Measurements from ENCODE around the gene QTRT2.

QTRT2 gene

DNA sequence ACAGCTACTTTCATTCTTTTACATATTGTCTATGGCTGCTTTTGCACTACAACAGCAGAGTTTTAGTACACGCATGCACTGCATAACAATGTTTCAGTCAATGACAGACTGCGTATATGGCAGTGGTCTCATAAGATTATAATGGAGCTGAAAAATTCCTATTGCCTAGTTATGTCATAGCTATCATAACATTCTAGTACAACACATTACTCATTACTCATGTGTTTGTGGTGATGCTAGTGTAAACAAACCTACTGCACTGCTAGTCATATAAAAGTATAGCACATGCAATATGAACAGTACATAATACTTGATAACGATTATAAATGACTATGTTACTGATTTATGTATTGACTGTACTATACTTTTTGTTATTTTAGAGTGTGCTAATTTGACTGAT is 47.9 kb downstream of the QTRT2 start:
- H3K9me3 ChIP-seq (ENCODE audit: low read length): no peaks in the 10 kb centered on the region
- H3K27me3 ChIP-seq (ENCODE audit: control insufficient read depth in 1 of 2, insufficient read depth in 2 of 2, low read length in 2 of 2): no peaks in the 10 kb centered on the region
- no peak overlapping the region for H3K9ac ChIP-seq (ENCODE audit: low read length)
- H3K4me3 ChIP-seq (ENCODE audit: low read depth in 1 of 2, low read length in 2 of 2): no peak overlapping the region
- H3K4me1 ChIP-seq (ENCODE audit: insufficient read depth, low read length): no peaks in the 10 kb centered on the region
- no peak overlapping the region for H3K27ac ChIP-seq (ENCODE audit: low read depth, low read length)
- H3K36me3 ChIP-seq (ENCODE audit: insufficient read depth, low read length): no peaks in the 10 kb centered on the region

DNA sequence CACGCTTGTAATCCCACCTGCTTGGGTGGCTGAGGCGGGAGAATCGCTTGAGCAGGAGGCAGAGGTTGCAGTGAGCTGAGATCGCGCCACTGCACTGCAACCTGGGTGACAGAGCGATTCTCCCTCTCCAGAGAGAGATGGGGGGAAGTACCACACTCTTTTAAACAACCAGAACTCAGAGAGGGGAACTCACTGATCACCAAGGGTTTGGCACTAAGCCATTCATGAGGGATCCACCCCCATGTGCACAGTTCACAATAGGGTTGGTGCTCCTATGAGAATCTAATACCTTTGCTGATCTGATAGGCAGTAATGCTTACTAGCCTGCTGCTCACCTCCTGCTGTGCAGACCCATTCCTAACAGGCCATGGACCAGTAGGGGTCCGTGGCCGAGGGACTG is 51.6 kb downstream of the QTRT2 start:
- Histone ChIP-seq H3K36me3 (ENCODE audit: insufficient read depth, low read length) (no peaks in the 10 kb centered on the region), H3K4me1 (ENCODE audit: insufficient read depth, low read length) (no peaks in the 10 kb centered on the region), H3K27me3 (ENCODE audit: control insufficient read depth in 1 of 2, insufficient read depth in 2 of 2, low read length in 2 of 2) (no peaks in the 10 kb centered on the region), H3K4me3 (ENCODE audit: low read depth in 1 of 2, low read length in 2 of 2) (no peak overlapping the region), H3K9ac (ENCODE audit: low read length) (no peak overlapping the region), H3K27ac (ENCODE audit: low read depth, low read length) (no peak overlapping the region), H3K9me3 (ENCODE audit: low read length) (no peaks in the 10 kb centered on the region)

DNA sequence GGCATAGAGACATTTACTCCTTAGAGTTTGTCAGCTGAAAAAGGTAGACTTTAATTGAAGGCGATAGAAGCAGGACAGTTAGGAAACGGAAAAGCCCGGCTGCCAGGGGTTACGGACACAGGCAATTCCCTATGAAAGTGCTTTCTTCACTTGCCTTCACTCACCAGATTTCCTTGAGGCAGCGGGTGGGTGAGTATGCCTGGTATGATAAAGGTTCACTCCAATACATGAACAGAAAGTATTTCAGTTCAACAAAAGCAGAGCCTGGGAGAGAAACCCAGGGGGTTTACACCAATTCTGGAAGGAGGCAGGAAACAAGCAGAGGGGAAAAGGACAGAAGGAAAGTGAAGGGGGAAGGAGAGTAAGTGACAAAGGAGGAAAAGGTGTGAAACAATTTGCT is 53.9 kb downstream of the QTRT2 start:
- no peaks in the 10 kb centered on the region for H3K9me3 ChIP-seq (ENCODE audit: low read length)
- H3K9ac ChIP-seq (ENCODE audit: low read length): no peak overlapping the region
- no peak overlapping the region for H3K27ac ChIP-seq (ENCODE audit: low read depth, low read length)
- H3K4me1 ChIP-seq (ENCODE audit: insufficient read depth, low read length): no peaks in the 10 kb centered on the region
- no peaks in the 10 kb centered on the region for H3K36me3 ChIP-seq (ENCODE audit: insufficient read depth, low read length)
- no peak overlapping the region for H3K4me3 ChIP-seq (ENCODE audit: low read depth in 1 of 2, low read length in 2 of 2)
- no peaks in the 10 kb centered on the region for H3K27me3 ChIP-seq (ENCODE audit: control insufficient read depth in 1 of 2, insufficient read depth in 2 of 2, low read length in 2 of 2)

DNA sequence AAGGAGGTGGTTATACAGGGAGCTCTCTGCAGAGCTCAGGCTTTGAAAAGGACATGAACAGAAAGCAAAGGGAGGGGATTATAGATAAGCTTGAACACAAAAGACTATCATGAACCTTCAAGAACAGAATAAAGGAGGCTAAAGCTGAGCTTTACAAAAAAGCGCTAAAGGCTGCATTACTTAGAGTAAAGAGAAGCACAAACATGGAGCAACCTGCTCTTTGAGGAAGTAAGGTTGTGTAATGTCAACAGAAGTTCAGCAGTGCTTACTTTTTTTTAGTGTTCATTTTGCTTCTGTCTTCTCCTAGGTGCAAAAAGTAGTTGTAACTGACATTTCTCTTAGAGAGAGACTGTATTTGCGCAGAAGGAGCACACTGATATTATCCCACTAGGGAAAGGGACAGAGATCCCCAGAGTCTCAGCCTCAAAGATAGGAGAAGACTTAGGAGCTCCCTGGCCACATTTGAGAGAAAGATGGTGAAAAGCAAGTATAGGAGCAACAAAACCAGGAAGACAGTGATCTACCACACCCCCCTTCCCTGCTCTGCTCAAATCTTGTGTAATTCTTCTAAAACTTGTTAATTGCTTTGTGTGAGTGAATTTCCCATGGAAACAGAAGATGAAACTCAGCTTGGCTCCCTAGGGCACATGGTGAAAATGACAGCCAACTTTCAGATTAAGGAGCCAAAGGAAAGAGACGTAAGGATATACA is 54.7 kb downstream of the QTRT2 start:
- no peak overlapping the region for H3K9ac ChIP-seq (ENCODE audit: low read length)
- H3K27ac ChIP-seq (ENCODE audit: low read depth, low read length): no peak overlapping the region
- no peaks in the 10 kb centered on the region for H3K27me3 ChIP-seq (ENCODE audit: control insufficient read depth in 1 of 2, insufficient read depth in 2 of 2, low read length in 2 of 2)
- H3K36me3 ChIP-seq (ENCODE audit: insufficient read depth, low read length): no peaks in the 10 kb centered on the region
- no peaks in the 10 kb centered on the region for H3K9me3 ChIP-seq (ENCODE audit: low read length)
- H3K4me1 ChIP-seq (ENCODE audit: insufficient read depth, low read length): no peaks in the 10 kb centered on the region
- no peak overlapping the region for H3K4me3 ChIP-seq (ENCODE audit: low read depth in 1 of 2, low read length in 2 of 2)

DNA sequence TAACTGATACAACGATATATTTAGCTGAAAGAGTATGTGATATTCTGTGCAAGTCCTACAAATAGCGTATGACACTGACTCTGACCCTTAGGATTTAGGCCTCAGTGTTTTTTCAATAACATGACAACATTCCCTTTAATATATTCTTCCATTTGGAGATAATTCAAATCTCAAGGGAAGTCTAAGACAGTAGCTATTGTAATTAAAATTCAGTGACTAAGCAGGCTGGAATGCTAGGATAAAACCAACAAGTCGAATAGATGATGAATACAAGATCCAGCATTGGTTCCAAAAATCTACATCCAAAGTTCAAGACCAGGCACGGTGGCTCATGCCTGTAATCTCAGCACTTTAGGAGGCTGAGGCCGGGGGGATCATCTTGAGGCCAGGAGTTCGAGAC is 56.2 kb downstream of the QTRT2 start:
- Histone ChIP-seq H3K9me3 (ENCODE audit: low read length) (no peaks in the 10 kb centered on the region), H3K27ac (ENCODE audit: low read depth, low read length) (no peak overlapping the region), H3K36me3 (ENCODE audit: insufficient read depth, low read length) (no peaks in the 10 kb centered on the region), H3K4me3 (ENCODE audit: low read depth in 1 of 2, low read length in 2 of 2) (no peak overlapping the region), H3K9ac (ENCODE audit: low read length) (no peak overlapping the region), H3K27me3 (ENCODE audit: control insufficient read depth in 1 of 2, insufficient read depth in 2 of 2, low read length in 2 of 2) (no peaks in the 10 kb centered on the region), H3K4me1 (ENCODE audit: insufficient read depth, low read length) (no peaks in the 10 kb centered on the region)

DNA sequence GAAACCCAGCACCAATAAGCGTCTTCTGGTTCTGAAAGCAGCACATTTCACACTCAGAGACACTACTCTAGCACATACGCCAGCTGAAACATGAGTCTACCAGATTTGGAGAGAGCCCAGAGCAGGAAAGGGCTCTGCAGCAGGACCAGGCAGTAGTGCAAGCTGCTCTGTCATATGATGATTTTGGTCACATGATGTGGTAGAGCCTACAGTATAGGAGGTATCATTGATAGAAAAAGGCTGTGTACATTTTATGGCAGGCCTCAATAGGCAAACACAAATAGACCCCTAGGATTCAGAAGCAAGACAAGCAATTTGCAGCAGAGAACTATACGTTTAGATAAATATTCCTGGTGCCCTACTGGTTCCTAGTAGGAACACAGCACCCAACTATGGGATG is 58.2 kb downstream of the QTRT2 start:
- Histone ChIP-seq H3K27me3 (ENCODE audit: control insufficient read depth in 1 of 2, insufficient read depth in 2 of 2, low read length in 2 of 2) (no peaks in the 10 kb centered on the region), H3K36me3 (ENCODE audit: insufficient read depth, low read length) (no peaks in the 10 kb centered on the region), H3K9me3 (ENCODE audit: low read length) (no peaks in the 10 kb centered on the region), H3K9ac (ENCODE audit: low read length) (no peak overlapping the region), H3K27ac (ENCODE audit: low read depth, low read length) (no peak overlapping the region), H3K4me1 (ENCODE audit: insufficient read depth, low read length) (no peaks in the 10 kb centered on the region), H3K4me3 (ENCODE audit: low read depth in 1 of 2, low read length in 2 of 2) (no peak overlapping the region)

DNA sequence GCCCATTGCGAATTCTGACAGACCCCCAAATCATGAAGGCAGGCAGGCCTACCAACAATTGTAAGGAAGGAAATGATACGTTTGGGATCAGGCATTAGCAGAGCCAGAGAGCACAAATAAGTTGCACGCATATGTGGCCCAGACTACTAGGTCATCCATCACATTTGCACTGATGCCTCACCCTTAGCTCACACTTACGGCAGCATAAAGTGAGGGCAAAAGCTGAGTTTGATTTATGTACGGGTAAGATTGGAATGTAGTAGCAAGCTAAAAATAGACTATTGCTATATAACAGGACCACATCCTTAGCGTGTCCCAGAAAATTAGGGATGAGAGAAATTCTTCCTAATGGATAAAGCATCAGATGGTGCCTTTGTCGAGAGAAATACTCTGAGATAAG is 58.6 kb downstream of the QTRT2 start:
- H3K27me3 ChIP-seq (ENCODE audit: control insufficient read depth in 1 of 2, insufficient read depth in 2 of 2, low read length in 2 of 2): no peaks in the 10 kb centered on the region
- H3K9ac ChIP-seq (ENCODE audit: low read length): no peak overlapping the region
- H3K4me1 ChIP-seq (ENCODE audit: insufficient read depth, low read length): no peaks in the 10 kb centered on the region
- no peak overlapping the region for H3K4me3 ChIP-seq (ENCODE audit: low read depth in 1 of 2, low read length in 2 of 2)
- H3K27ac ChIP-seq (ENCODE audit: low read depth, low read length): no peak overlapping the region
- no peaks in the 10 kb centered on the region for H3K9me3 ChIP-seq (ENCODE audit: low read length)
- H3K36me3 ChIP-seq (ENCODE audit: insufficient read depth, low read length): no peaks in the 10 kb centered on the region

DNA sequence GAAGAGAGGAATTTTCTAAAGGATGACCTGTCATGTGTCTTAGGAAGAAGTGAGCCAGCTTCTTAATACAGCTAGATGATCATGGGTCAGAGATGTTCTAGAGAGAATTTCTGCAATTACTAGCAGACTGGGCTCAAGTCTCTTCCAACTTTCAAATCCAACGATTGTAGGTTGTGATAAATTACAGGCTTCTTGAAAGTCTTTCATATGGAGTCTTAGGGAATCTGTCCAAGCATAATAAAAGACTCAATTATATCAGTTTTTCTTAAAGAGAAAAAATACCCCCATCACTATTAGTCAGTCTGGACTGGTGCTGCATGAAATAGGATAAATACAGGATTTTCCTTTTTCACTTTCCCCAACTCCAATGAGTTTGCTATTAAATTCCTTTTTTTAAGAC is 63.2 kb downstream of the QTRT2 start:
- Histone ChIP-seq H3K9ac (ENCODE audit: low read length) (no peak overlapping the region), H3K27ac (ENCODE audit: low read depth, low read length) (no peak overlapping the region), H3K4me1 (ENCODE audit: insufficient read depth, low read length) (no peaks in the 10 kb centered on the region), H3K9me3 (ENCODE audit: low read length) (no peaks in the 10 kb centered on the region), H3K36me3 (ENCODE audit: insufficient read depth, low read length) (no peaks in the 10 kb centered on the region), H3K4me3 (ENCODE audit: low read depth in 1 of 2, low read length in 2 of 2) (no peak overlapping the region), H3K27me3 (ENCODE audit: control insufficient read depth in 1 of 2, insufficient read depth in 2 of 2, low read length in 2 of 2) (no peaks in the 10 kb centered on the region)

DNA sequence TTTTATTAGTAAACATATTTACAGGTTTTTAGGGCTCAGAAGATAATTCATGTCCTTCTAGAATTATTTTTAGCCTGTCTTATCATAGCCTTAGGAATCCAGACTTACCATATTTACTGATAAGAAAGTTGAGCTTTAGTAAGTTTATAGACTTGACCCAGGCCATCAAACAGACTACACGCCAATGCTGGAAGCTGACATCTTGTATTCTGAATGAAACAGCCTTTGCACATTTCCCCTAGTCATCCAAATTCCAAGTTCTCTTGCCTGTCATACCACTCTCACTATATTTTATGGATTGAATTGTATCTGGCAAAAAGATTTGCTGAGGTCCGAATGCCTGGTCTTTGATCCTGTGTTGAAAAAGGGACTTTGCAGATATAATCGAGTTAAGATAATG is 63.7 kb downstream of the QTRT2 start:
- Histone ChIP-seq H3K9ac (ENCODE audit: low read length) (no peak overlapping the region), H3K36me3 (ENCODE audit: insufficient read depth, low read length) (no peaks in the 10 kb centered on the region), H3K4me3 (ENCODE audit: low read depth in 1 of 2, low read length in 2 of 2) (no peak overlapping the region), H3K27ac (ENCODE audit: low read depth, low read length) (no peak overlapping the region), H3K4me1 (ENCODE audit: insufficient read depth, low read length) (no peaks in the 10 kb centered on the region), H3K9me3 (ENCODE audit: low read length) (no peaks in the 10 kb centered on the region), H3K27me3 (ENCODE audit: control insufficient read depth in 1 of 2, insufficient read depth in 2 of 2, low read length in 2 of 2) (no peaks in the 10 kb centered on the region)

DNA sequence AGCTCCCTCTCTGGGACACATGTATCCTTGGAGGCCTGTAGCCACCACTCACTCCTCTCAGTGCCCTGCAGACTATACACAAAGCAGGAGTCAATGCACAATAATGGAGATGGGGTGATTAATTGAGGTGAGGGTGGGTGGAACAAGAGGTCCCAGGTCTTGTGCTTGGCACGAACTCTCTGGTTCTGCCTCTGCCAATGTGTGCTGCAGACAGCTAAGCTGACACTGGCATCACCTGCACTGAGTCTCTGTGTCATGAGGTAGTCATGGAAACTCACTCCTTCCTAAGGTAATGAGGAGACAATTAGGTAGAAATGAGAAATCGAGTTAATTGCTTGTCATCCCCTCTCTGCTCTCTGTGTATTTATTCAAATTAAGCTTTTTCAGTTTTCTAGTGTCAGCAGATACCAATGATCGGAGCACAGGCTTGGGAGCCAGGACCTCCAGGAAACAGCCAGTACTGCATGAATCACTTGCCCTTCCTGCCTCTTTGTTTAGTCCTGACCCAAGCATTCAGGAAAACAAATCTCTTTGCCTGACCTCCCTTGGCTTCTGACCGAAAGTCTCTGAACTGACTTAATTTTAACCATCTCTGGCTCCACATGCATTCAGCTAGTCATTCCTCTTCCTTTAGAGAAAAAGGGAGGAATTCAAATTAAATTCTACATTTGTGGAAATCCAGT is 65.6 kb downstream of the QTRT2 start:
- H3K27me3 ChIP-seq (ENCODE audit: control insufficient read depth in 1 of 2, insufficient read depth in 2 of 2, low read length in 2 of 2): no peaks in the 10 kb centered on the region
- no peak overlapping the region for H3K4me3 ChIP-seq (ENCODE audit: low read depth in 1 of 2, low read length in 2 of 2)
- no peak overlapping the region for H3K9ac ChIP-seq (ENCODE audit: low read length)
- H3K36me3 ChIP-seq (ENCODE audit: insufficient read depth, low read length): no peaks in the 10 kb centered on the region
- H3K4me1 ChIP-seq (ENCODE audit: insufficient read depth, low read length): no peaks in the 10 kb centered on the region
- no peaks in the 10 kb centered on the region for H3K9me3 ChIP-seq (ENCODE audit: low read length)
- H3K27ac ChIP-seq (ENCODE audit: low read depth, low read length): no peak overlapping the region

DNA sequence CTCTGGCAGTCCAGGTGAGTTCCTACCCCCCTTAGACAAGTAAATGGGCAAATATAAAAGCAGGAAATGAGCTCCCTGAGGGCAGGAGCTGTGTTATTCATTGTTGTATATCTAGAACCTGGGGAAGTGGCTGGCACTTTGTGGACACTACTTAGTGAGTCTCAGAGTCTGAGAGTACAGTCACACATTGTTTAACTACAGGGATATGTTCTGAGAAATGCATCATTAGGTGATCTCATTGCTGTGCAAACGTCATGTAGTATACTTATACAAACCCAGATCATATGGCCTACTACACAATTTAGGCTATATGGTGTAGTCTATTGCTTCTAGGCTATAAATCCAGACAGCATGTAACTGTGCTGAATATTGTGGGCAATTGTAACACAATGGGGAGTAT is 69.9 kb downstream of the QTRT2 start:
- H3K4me3 ChIP-seq (ENCODE audit: low read depth in 1 of 2, low read length in 2 of 2): no peak overlapping the region
- no peaks in the 10 kb centered on the region for H3K27me3 ChIP-seq (ENCODE audit: control insufficient read depth in 1 of 2, insufficient read depth in 2 of 2, low read length in 2 of 2)
- no peaks in the 10 kb centered on the region for H3K4me1 ChIP-seq (ENCODE audit: insufficient read depth, low read length)
- no peak overlapping the region for H3K27ac ChIP-seq (ENCODE audit: low read depth, low read length)
- H3K9ac ChIP-seq (ENCODE audit: low read length): no peak overlapping the region
- H3K9me3 ChIP-seq (ENCODE audit: low read length): no peaks in the 10 kb centered on the region
- H3K36me3 ChIP-seq (ENCODE audit: insufficient read depth, low read length): no peaks in the 10 kb centered on the region

DNA sequence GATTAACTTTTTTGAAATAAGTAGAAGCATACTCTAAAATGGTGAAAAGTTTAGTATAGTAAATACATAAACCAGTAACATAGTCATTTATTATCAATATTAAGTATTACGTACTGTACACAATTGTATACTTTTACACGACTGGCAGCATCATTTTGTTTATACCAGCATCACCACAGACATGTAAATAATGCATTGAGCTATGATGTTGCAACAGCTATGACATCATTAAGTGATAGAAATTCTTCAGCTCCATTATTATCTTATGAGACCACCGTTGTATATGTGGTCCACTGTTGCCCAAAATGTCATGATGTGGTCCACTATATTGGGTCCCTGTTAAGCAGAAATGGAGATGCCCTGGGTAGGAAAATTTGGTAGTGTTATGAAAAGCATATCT is 71.0 kb downstream of the QTRT2 start:
- H3K9ac ChIP-seq (ENCODE audit: low read length): no peak overlapping the region
- no peak overlapping the region for H3K27ac ChIP-seq (ENCODE audit: low read depth, low read length)

More for the DNA sequence above, 71.0 kb downstream of the QTRT2 start:
- H3K4me1 ChIP-seq (ENCODE audit: insufficient read depth, low read length): no peaks in the 10 kb centered on the region
- H3K27me3 ChIP-seq (ENCODE audit: control insufficient read depth in 1 of 2, insufficient read depth in 2 of 2, low read length in 2 of 2): no peaks in the 10 kb centered on the region
- H3K36me3 ChIP-seq (ENCODE audit: insufficient read depth, low read length): no peaks in the 10 kb centered on the region
- H3K4me3 ChIP-seq (ENCODE audit: low read depth in 1 of 2, low read length in 2 of 2): no peak overlapping the region
- H3K9me3 ChIP-seq (ENCODE audit: low read length): no peaks in the 10 kb centered on the region

Measured in muscle layer of colon (tissue), 2 donors.